Body of pancreas (tissue), 4 donors: ENCODE measurements around the gene SLC9A9.

Experiments
- CTCF ChIP-seq, 7 experiments: fragments of 450-650 bp in 4 of 7; fragments of 200-600 bp in 3 of 7; sonication (generic) in 3 of 7; IDR thresholded peaks; one replicate each; pipeline ENCODE4 v1.5.1; 2016 to 2019; ENCODE audit warnings: antibody characterized with exemption in 7 of 7
- POLR2A ChIP-seq, 3 donors: fragments of 450-650 bp; IDR thresholded peaks; one replicate each; pipeline ENCODE4 v1.6.1; 2016; ENCODE audit warnings: antibody characterized with exemption in 3 of 3, mild to moderate bottlenecking in 2 of 3

GRCh38 chr3:143643905-143644304, 204.4 kb downstream of the SLC9A9 start:
- TF ChIP-seq CTCF (IDR thresholded peaks at IDR 0.05) (no peak), POLR2A (IDR thresholded peaks at IDR 0.05) (no peak)
